HTERT RPE-1 (cell line): ENCODE results near the gene JTB.

Source experiments
- in situ Hi-C: fragments of 300-500 bp; cut with MboI; formaldehyde crosslinking; loops from 4 replicates; pipeline ENCODE4 v1.14.3; 2020; ENCODE audit warnings: low sequenced_read_pairs

The JTB gene

GRCh38 chr1:153933955-153934354 is 43.5 kb downstream of the JTB start:
- in situ Hi-C loops = no loop called here

GRCh38 chr1:153933430-153933829 is 44.0 kb downstream of the JTB start:
- in situ Hi-C loops = no loop called here

DNA sequence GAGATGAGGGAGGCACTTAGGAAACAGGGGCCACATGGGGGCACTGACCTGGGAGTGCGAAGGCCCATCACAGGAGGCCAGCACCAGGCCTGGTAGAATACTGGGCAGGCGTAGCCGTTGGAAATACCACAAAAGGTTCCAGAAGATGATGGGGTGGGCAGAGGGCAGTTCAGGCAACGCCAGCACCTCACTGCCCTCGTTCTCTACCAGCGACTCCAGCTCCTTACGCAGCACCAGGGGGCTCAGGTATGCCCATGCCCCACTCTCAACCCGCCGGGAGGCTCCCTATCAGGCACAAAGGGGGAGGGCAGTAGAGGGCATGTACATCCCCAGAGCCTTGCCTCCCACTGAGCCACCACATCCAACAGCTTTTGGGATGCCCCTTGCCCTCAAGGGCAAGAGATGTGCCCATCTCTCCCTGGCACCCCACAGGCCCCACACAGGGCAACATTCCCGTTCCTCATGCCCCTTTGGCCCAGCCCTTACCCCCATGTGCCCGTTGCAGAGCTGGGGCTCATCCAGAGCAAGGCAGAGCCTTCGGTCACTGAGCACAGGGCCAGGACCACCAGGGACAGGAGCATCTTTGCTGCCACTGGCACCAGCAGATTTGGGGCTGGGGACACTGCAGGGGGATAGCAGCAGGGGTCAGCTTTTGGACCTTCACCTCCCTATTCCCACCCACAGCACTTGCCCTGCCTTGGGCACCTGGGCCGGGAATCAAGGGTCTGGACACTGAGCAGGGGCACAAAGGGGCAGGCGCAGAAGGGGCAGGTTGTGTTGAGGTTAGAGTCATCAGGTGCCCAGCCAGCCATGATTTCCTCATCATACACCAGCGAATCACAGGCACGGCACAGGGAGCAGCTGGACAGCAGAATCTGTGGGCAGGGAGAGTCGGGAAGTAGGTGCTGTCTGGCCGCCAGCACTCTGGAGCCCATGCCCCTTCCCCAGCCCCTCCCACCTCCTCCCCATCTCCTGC is 45.0 kb downstream of the JTB start:
- in situ Hi-C loops = no loop called here

- in situ Hi-C loops = no loop called here
Measured at GRCh38 chr1:153929981-153930948, 47.2 kb downstream of the JTB start.

- in situ Hi-C loops = no loop called here
Measured at GRCh38 chr1:153929426-153929825, 48.0 kb downstream of the JTB start.

DNA sequence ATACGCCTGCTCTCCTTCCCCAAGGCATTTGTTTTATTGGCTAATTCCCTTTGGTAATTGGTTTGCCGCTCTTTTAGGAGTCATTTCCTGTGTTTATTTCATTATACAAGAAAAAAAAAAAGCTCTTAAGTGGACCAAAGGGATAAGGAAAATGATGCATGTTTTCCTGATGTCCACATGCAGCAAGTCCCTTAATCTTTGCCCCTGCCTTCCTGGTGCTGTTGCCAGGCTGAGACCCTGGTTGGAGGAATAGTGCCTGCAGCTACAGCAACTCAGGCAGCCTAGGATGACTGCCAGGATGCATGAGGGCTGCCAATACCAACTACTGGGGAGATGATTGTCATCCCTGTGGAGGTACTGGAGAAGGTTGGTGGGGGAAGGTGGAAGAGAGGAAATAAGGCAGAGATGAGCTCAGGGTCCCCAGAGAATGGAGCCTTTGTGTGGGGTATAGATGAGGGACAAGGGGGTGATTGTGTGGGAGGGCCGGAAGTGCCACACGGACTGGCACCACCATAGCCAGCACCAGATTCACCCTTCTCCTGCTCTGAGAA is 48.6 kb downstream of the JTB start:
- in situ Hi-C loops = no loop called here

GRCh38 chr1:153928245-153928644 is 49.2 kb downstream of the JTB start:
- in situ Hi-C loops = no loop called here

- in situ Hi-C loops = no loop called here
Measured at GRCh38 chr1:153926405-153926804, 51.1 kb downstream of the JTB start.
